H4 (cell line): ENCODE data around the gene CCZ1B. TPM values are rescaled to one million over a fixed set of nuclear protein-coding genes. Genes with fewer than 3 reads are reported as not detected.

Experiments
- total RNA-seq: library from RNA; depleted of rRNA; stranded (reverse); fragments of >200 nt; shearing (Covaris generic); gene quantifications from 2 replicates; pipeline ENCODE4 v1.2.3, GENCODE V29; 2014; rRNA removed

The CCZ1B gene
- total RNA-seq, 1 experiment from 2014 or later, result 77.7 TPM

Other genes with a start within 250 kb of the CCZ1B start
- gene ZDHHC4, start 248.8 kb downstream of the CCZ1B start, total RNA-seq, result 160 and 170 TPM in 2 replicates
- gene INTS15, start 236.3 kb downstream of the CCZ1B start, total RNA-seq, result 38.6 and 44.2 TPM in 2 replicates
- 2.8 and 3.7 TPM in 2 replicates for gene ZNF853, start 210.7 kb downstream of the CCZ1B start, total RNA-seq
- 5.1 and 7.9 TPM in 2 replicates for gene ZNF316, start 189.0 kb downstream of the CCZ1B start, total RNA-seq
- gene ZNF12, start 119.3 kb downstream of the CCZ1B start, total RNA-seq, result 17.5 and 27.3 TPM in 2 replicates
- gene RSPH10B2, start 72.2 kb downstream of the CCZ1B start, total RNA-seq, result 0.06 TPM in 1 of 2 replicates, not detected in the other